RPMI7951 (cell line): Measurements from ENCODE around the gene CFAP126. TPM values are rescaled to one million over a fixed set of nuclear protein-coding genes. Genes with fewer than 3 reads are reported as not detected.
A peak's percentile ranks its signal among the peaks of the same experiment; 100 is the strongest.
"Not testable (repeated sequence)": the region's sequence is repeated elsewhere in the genome, so short reads cannot be mapped to it uniquely, and the experiment has no call there.

Experiments
- DNase-seq: peaks from one replicate; pipeline ENCODE4 v3.0.0-alpha.2; 2012; ENCODE audit warnings: low read depth
- total RNA-seq: library from RNA; depleted of rRNA; stranded (reverse); fragments of >200 nt; shearing (Covaris generic); gene quantifications from 2 replicates; pipeline ENCODE4 v1.2.3, GENCODE V29; 2014; rRNA removed

CFAP126 gene, protein sequence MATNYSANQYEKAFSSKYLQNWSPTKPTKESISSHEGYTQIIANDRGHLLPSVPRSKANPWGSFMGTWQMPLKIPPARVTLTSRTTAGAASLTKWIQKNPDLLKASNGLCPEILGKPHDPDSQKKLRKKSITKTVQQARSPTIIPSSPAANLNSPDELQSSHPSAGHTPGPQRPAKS
- total RNA-seq, result not detected in 2 replicates

DNA sequence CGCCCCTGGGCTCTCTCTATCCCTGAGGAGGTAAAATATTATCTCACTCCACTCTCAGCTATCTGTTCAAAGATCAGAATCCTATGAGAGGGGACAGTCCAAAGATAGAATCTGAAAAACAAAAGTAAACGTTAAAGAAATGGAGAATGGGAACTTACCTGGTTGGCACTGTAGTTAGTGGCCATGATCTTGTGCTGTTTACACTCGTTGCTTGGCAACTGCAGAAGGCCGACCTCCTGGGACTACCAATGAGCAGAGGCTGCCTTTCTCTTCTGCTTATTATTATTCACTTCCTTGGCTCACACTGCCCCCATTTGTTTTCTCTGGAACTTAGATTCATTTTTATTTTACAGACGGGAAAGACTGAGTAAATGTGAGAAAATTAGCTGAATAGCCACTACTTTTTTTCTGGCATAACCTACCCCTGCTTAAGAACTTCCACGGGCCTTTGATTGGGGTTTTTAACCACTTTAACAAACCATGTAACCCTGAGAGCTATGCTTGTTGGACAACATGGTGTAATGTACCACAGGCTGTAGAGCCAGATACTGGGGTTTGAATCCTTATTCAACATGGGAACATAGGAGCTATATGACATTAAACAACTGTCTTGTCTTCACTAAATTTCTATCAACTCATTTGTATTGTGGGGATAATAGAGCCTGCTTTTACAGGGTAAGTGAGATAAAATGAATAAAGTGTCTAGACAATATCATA lies at the start of gene CFAP126:
CFAP126 (minus strand) TSS at position 193 of the 717 bp plus-strand sequence; CDS start at position 185, 8 bp downstream.
- peak; percentile 60 for DNase-seq

GRCh38 chr1:161413050-161413449 lies 45.4 kb upstream of the CFAP126 start:
- not testable (repeated sequence) for DNase-seq

- not testable (repeated sequence) for DNase-seq
These were observed 42.9 kb upstream of the CFAP126 start for GRCh38 chr1:161410636-161410970.

DNA sequence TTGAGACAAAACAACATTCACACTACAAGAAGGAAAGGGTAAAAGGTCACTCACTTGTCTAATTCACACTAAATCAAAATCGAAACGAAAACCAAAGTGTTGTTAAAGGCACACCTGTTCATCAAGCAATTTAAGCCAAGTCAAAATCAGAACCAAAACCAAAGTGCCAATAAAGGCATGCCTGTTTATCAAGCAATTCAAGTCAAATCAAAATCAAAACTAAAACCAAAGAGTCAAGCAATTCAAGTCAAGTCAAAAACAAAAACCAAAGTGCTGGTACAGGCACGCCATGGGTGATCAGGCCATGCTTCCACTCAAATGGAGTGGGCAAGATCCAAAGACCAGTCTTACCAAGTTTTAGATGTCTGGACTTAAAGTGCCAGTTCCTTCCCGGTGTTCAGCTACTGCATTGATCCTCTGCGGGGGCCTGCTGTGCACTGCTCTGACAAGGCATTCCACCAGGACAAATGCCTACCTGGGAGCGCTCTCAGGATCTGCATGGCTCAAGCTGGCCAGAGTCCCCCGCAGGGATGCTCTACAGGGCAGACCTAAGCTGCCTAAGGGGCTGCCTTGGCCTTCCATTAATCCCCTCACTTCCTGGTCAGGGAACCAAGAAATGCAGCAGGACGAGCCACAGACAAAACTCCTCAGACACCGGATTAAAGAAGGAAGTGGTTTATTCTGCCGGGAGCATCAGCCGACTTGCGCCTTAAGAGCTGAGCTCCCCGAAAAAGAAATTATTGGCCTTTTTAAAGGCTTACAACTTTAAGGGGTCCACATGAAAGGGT lies 42.4 kb upstream of the CFAP126 start:
- DNase-seq, result not testable (repeated sequence)

DNA sequence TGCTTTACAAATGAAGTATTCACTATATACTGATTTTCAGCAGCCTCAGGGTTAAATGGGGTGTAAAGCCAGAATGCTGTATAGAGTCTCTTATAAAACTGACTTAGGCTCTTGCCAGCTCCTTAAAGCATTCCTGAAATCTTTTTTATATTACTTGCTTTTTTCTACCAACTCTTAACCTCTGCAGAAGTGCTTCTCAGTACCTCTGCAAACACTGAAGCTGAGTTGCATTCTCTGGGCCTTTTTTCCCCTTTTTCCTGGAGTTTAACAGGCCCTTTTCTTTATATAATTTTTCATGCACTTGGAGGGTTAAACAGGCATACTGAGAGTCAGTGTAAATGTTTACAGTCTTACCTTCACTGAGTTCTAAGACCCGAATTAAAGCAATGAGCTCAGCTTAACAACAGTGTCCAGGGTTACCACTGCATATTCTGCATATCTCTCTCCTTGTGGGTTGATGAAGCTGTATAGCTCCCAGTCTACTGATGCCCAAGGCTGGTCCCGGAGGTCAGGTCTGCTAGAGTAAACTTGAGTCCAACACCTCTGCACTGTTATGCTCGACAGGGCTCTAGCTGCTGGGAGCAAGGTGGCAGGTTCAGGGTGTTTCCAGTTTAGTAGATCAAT lies 40.9 kb upstream of the CFAP126 start:
- no peak for DNase-seq

DNA sequence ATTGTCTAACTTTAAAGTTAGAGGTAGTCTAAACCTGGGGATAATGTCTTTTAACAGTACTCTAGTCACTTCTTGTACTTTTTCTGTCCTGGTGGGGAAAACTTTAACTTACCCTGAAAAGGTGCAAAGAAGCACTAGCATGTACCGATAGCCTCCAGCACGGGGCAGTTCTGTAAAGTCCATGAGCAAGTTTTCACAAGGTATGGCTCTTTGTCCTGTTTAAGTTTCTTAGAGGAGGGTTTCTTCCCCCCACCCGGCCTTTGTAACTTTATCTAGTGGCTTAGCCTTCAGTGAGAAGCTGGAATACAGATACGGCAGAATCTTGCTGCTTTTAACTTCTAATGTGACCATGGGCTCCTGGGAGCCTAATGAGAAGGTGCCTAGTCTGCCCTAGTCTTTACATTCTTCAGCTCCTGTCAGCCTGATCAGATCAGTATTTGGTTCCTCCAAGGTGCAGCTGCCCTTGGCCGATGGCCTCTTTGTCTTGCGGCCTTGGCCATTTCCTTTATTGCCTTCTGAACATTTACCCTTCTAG lies 39.8 kb upstream of the CFAP126 start:
- DNase-seq, result no peak

DNA sequence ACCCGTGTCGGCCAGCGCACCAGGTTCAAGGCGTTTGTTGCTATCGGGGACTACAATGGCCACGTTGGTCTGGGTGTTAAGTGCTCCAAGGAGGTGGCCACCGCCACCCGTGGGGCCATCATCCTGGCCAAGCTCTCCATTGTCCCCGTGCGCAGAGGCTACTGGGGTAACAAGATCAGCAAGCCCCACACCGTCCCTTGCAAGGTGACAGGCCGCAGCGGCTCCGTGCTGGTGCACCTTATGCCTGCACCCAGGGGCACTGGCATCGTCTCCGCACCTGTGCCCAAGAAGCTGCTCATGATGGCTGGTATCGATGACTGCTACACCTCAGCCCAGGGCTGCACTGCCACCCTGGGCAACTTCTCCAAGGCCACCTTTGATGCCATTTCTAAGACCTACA lies 38.9 kb upstream of the CFAP126 start:
- DNase-seq, result not testable (repeated sequence)

DNA sequence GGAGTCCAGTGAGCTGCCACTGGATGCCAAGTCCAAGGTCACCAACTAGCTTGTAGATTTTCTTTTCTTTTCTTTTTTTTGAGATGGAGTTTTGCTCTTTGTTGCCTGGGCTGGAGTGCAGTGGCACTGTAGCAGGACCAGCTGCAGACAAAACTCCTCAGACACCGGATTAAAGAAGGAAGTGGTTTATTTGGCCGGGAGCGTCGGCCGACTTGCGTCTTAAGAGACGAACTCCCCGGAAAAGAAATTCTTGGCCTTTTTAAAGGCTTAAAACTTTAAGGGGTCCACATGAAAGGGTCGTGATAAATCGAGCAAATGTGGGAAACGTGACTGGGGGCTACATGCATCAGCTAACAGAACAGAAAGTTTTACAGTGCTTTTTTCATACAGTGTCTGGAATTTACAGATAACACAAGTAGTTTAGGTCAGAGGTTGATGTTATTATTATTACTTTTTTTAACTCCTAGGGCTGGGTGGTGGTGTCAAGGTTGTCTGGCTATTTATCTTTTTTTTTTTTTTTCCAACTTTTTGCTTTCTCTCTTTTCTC lies 36.4 kb upstream of the CFAP126 start:
- DNase-seq, result no peak

DNA sequence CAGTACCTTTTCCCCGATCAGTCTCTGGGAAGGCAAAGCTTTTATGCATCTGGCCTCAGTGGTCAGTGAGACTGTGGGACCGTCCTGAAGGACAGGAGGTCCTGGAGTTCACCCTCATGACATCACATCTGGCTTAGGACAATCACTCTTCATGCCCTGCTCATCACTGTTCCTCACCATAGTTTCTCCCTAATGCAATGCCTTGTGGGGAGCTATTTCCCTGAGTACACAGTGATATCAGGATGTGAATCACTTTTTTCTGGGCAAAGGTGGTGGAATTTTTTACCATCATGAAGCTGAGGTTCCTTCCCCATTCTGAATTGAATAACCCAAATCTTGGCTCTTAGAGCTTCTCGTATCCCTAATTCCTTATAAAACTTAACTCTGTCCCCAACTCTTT lies 34.8 kb upstream of the CFAP126 start:
- no peak for DNase-seq

- peak; percentile 88 for DNase-seq
These were observed 31.8 kb upstream of the CFAP126 start for GRCh38 chr1:161399257-161399998.

DNA sequence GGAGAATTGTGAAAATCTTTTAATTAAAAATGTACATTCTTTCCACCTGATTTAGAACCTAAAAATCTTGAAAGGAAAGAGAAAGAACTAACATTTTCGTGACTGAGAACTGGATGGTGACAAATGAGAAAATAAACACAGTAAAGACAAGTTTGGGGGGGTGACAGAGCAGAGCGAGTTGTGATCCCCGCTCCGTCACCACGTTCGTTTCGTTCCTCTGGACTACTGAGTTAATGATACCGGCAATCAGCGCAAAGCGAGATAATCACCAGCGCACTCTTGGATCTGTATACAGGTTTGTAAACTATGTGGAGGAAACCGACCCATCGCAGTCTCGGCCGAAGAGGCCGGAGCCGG lies 31.2 kb upstream of the CFAP126 start:
- DNase-seq, result no peak

- DNase-seq, result not testable (repeated sequence)
These were observed 29.4 kb upstream of the CFAP126 start for GRCh38 chr1:161397038-161397437.

- no peak for DNase-seq
These were observed 25.5 kb upstream of the CFAP126 start for GRCh38 chr1:161393151-161393550.

- DNase-seq, result no peak
These were observed 23.9 kb upstream of the CFAP126 start for GRCh38 chr1:161391611-161392010.

DNA sequence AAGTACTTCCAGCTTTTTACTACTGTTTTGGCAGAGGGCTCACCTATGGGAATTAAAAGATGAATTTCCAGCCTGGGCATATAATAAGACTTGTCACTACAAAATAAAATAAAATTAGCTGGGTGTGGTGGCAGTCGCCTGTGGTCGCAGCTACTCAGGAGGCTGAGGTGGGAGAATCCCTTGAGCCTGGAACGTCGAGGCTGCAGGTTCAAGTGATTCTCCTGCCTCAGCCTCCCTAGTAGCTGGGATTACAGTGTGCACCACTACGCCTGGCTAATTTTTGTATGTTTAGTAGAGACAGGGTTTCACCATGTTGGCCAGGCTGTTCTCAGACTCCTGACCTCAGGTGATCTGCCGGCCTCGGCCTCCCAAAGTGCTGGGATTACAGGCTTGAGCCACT lies 23.5 kb upstream of the CFAP126 start:
- DNase-seq, result not testable (repeated sequence)

DNA sequence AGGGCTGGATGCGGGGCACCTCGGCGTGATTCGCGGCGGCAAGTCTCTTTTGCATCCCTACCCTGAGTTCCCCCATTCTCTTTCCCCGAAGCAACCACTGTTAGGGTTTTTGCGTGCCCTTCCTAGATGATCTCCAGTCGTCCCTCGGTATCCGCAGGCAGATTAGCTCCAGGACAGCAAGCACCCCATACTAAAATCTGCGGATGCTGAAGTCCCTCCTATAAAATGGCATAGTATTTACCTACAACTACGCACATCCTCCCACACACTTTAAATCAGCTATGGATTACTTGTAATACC lies 22.8 kb upstream of the CFAP126 start:
- DNase-seq, result no peak

- DNase-seq, result peak; percentile 95
These were observed 22.2 kb upstream of the CFAP126 start for GRCh38 chr1:161389691-161390558.

- DNase-seq, result not testable (repeated sequence)
These were observed 21.5 kb upstream of the CFAP126 start for GRCh38 chr1:161389158-161389557.

GRCh38 chr1:161388639-161389038 lies 21.0 kb upstream of the CFAP126 start:
- no peak for DNase-seq
